Ovary (tissue), 9 donors: ENCODE measurements around the gene ETV5. TPM values are rescaled to one million over a fixed set of nuclear protein-coding genes. Genes with fewer than 3 reads are reported as not detected.

ENCODE experiments used
- DNase-seq, 5 donors: peaks; one replicate each; pipeline ENCODE4 v3.0.0-alpha.2; 2019 to 2020
- H3K27ac ChIP-seq, 2 donors: fragments of 200-600 bp; one replicate each; pipeline versions ENCODE4 v1.5.1 to v1.8.0; 2019 to 2022
- H3K27me3 ChIP-seq: fragments of 200-600 bp; one replicate; pipeline ENCODE4 v1.8.0; 2022
- H3K36me3 ChIP-seq: fragments of 200-600 bp; sonication (generic); one replicate; pipeline ENCODE4 v1.5.1; 2019
- H3K4me1 ChIP-seq: one replicate; pipeline ENCODE4 v1.8.1; 2013; ENCODE audit warnings: mild to moderate bottlenecking, moderate library complexity; ENCODE audit not compliant: insufficient read depth
- H3K4me3 ChIP-seq: fragments of 200-600 bp; sonication (generic); one replicate; pipeline ENCODE4 v1.5.1; 2017
- H3K9me3 ChIP-seq, 2 donors: fragments of 200-600 bp in 1 of 2; sonication (generic) in 1 of 2; one replicate each; pipeline versions ENCODE4 v1.5.1 to v1.8.1; 2013 to 2019; ENCODE audit warnings: mild to moderate bottlenecking in 1 of 2, moderate library complexity in 1 of 2
- CTCF ChIP-seq, 3 donors: fragments of 450-650 bp in 2 of 3; fragments of 200-600 bp in 1 of 3; IDR thresholded peaks; one replicate each; pipeline versions ENCODE4 v1.5.1 to v1.8.0; 2016 to 2022; ENCODE audit warnings: antibody characterized with exemption in 3 of 3, mild to moderate bottlenecking in 1 of 3
- EP300 ChIP-seq: sonication (generic); formaldehyde crosslinking; IDR thresholded peaks from one replicate; pipeline ENCODE4 v1.6.1; 2017; ENCODE audit warnings: antibody characterized with exemption
- POLR2A ChIP-seq: fragments of 450-650 bp; IDR thresholded peaks from one replicate; pipeline ENCODE4 v1.6.1; 2017; ENCODE audit warnings: antibody characterized with exemption, mild to moderate bottlenecking, moderate library complexity
- WGBS, 3 donors: extraction: QIAGEN DNeasy Blood & Tissue Kit in 1 of 3; methylation state at CpG; one replicate each; pipeline versions ENCODE4 v1.1.5 to v1.1.7; 2013 to 2017; 5-methylcytosine and 5-hydroxymethylcytosine counted together
- intact Hi-C, 4 donors: fragments of 100-400 bp; cut with DNase I; formaldehyde crosslinking; loops; one replicate each; pipeline versions ENCODE4 v1.11.0 to v1.15.1; 2022 to 2023
- polyA plus RNA-seq, 2 donors: library from polyadenylated mRNA; stranded (reverse); fragments of 200-250 nt in 1 of 2; fragments of 350-450 nt in 1 of 2; fragmentation: Illumina TruSeq in 1 of 2; extraction: RNeasy Lipid Tissue Mini Kit (QIAGEN cat#74804) in 1 of 2; gene quantifications; one replicate each; pipeline ENCODE4 v1.2.3, GENCODE V29; 2013 to 2014
- total RNA-seq, 7 donors: library from RNA; depleted of rRNA in 2 of 7; stranded (reverse); fragments of >200 nt in 2 of 7; fragmentation: NEBNext Ultra II Directional in 3 of 7; extraction: Animal tissue kit (Norgen Biotek cat#: 25700) in 3 of 7; gene quantifications; one replicate each; pipeline versions ENCODE4 v1.1.0 to v1.2.4, GENCODE V29; 2016 to 2023
- donor health status: DM: no; HTN: no; CAD: no; lungs with moderate emphysema.
- donor health status: DM: no; HTN: no; CAD: no.
- donor health status: Bipolar disorder and iron deficiency.
- donor health status: DM: yes; HTN: yes; CAD: no.
- donor health status: DM: no; HTN: no; CAD: no.
- donor health status: DM: yes; HTN: yes; CAD: no.

ETV5 gene
- total and polyA plus RNA-seq, 9 donors = 1.8 to 20.4 (median 6.6) TPM

GRCh38 chr3:186075931-186076567, 32.8 kb downstream of the ETV5 start:
- Histone ChIP-seq H3K36me3 (no peaks in the 10 kb centered on the region), H3K27me3 (no peaks in the 10 kb centered on the region), H3K27ac (no peak overlapping the region), H3K9me3 (no peaks in the 10 kb centered on the region), H3K4me3 (no peak overlapping the region), H3K4me1 (peaks cover 1% of the 10 kb centered on the region)
- intact Hi-C loops = no loop called here
- DNase-seq = no peak
- TF ChIP-seq POLR2A (no peak), EP300 (no peak)
- 74 to 84% (median 79%) methylated on average over 4 of the region's 4 CpGs for WGBS, 3 donors

- WGBS, 3 donors = 60 to 80% (median 78%) methylated on average over 2 of the region's 2 CpGs
- TF ChIP-seq POLR2A = no peak
- no peak for TF ChIP-seq CTCF (IDR thresholded peaks at IDR 0.05)
- TF ChIP-seq EP300 = no peak
- intact Hi-C loops = no loop called here
Observed at GRCh38 chr3:186075489-186075888, 33.4 kb downstream of the ETV5 start.

GRCh38 chr3:186073641-186074040, 35.2 kb downstream of the ETV5 start:
- no peak for TF ChIP-seq EP300
- no peak for TF ChIP-seq CTCF (IDR thresholded peaks at IDR 0.05)
- no peak for TF ChIP-seq POLR2A
- H3K4me1 ChIP-seq = peaks cover 1% of the 10 kb centered on the region

More at GRCh38 chr3:186075489-186075888, 33.4 kb downstream of the ETV5 start:
- DNase-seq = no peak
- Histone ChIP-seq H3K27ac (no peak overlapping the region), H3K27me3 (no peaks in the 10 kb centered on the region), H3K4me1 (peaks cover 1% of the 10 kb centered on the region), H3K36me3 (no peaks in the 10 kb centered on the region), H3K4me3 (no peak overlapping the region), H3K9me3 (no peaks in the 10 kb centered on the region)

GRCh38 chr3:186070996-186071395, 37.9 kb downstream of the ETV5 start:
- Histone ChIP-seq H3K27ac (no peak overlapping the region), H3K9me3 (no peaks in the 10 kb centered on the region), H3K4me3 (no peak overlapping the region), H3K4me1 (no peaks in the 10 kb centered on the region), H3K36me3 (no peaks in the 10 kb centered on the region), H3K27me3 (no peaks in the 10 kb centered on the region)
- intact Hi-C loops = no loop called here
- WGBS, 3 donors = 12 to 16% (median 12%) methylated on average over 9 of the region's 9 CpGs
- no peak for DNase-seq
- TF ChIP-seq EP300 (no peak), CTCF (IDR thresholded peaks at IDR 0.05) (no peak), POLR2A (no peak)

More at GRCh38 chr3:186073641-186074040, 35.2 kb downstream of the ETV5 start:
- intact Hi-C loops = no loop called here
- H3K4me3 ChIP-seq = no peak overlapping the region
- H3K27ac ChIP-seq = no peak overlapping the region
- H3K9me3 ChIP-seq = no peaks in the 10 kb centered on the region
- DNase-seq = no peak
- no peaks in the 10 kb centered on the region for H3K36me3 ChIP-seq
- H3K27me3 ChIP-seq = no peaks in the 10 kb centered on the region

GRCh38 chr3:186070550-186070949, 38.3 kb downstream of the ETV5 start:
- H3K4me1 ChIP-seq = no peaks in the 10 kb centered on the region
- no peak overlapping the region for H3K4me3 ChIP-seq
- DNase-seq = no peak
- H3K36me3 ChIP-seq = no peaks in the 10 kb centered on the region
- intact Hi-C loops = no loop called here
- WGBS, 3 donors = 7 to 11% (median 11%) methylated on average over 1 of the region's 1 CpG
- no peak for TF ChIP-seq POLR2A
- TF ChIP-seq EP300 = no peak
- no peak for TF ChIP-seq CTCF (IDR thresholded peaks at IDR 0.05)
- no peaks in the 10 kb centered on the region for H3K9me3 ChIP-seq
- H3K27me3 ChIP-seq = no peaks in the 10 kb centered on the region
- no peak overlapping the region for H3K27ac ChIP-seq
